Skeletal muscle cell (primary cell): ENCODE results near the gene NUP160.
"Not testable (repeated sequence)": the region's sequence is repeated elsewhere in the genome, so short reads cannot be mapped to it uniquely, and the experiment has no call there.

ENCODE experiments used
- DNase-seq: peaks from one replicate; pipeline ENCODE4 v3.0.0-alpha.2; 2010; ENCODE audit warnings: low read depth
- H3K4me3 ChIP-seq: 2 replicates; pipeline ENCODE4 v1.5.1; 2011; ENCODE audit warnings: low read depth, mild to moderate bottlenecking, control low read depth, low read length, moderate library complexity

The NUP160 gene

DNA sequence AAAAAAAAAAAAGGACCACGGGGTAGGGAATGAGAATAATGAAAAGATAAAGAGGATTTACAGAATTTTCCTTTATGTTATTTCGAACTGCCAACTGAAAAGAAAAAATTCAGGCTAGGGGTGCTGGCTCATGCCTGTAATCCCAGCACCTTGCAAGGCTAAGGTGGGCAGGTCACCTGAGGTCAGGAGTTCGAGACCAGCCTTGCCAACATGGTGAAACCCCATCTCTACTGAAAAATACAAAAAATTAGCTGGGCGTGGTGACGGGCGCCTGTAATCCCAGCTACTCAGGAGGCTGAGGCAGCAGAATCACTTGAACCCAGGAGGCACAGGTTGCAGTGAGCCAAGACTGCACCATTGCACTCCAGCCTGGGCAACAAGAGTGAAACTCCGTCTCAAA is 105.7 kb downstream of the NUP160 start:
- DNase-seq, H3K4me3 ChIP-seq: not testable (repeated sequence)

DNA sequence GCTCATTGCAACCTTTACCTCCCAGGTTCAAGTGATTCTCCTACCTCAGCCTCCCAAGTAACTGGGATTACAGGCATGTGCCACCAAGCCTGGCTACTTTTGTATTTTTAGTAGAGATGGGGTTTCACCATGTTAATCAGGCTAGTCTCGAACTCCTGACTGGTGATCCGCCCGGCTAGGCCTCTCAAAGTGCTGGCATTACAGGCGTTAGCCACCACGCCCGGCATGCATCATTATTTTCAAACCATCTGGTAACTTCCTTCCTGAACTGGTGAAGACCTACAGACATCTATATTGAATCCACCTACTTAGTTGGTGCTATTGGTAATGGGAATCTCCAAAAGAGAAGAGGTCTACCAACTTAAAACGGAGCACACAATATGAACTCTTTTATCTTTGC is 110.3 kb downstream of the NUP160 start:
- not testable (repeated sequence) for DNase-seq, H3K4me3 ChIP-seq

- no peak for DNase-seq
- no peak overlapping the region for H3K4me3 ChIP-seq
These were observed 115.9 kb downstream of the NUP160 start for GRCh38 chr11:47732271-47732670.

DNA sequence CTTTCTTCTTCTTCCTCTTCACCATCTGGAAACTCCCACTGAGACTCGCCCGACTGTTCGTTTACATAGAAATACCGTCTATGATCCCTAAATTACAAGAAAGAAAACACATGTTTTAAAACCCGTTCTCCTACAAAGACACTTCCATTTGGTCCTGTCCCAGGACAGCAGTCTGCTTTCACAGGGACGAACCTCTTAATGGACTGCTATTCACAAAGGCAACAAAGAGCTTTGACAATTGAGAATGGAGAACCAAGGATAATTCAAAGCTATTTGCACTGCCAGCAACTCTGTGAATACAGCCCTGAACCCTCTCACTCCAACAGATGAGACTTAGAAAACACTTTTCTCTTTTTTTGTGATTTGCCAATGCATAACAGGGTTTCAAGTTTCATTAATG is 116.7 kb downstream of the NUP160 start:
- no peak for DNase-seq

More for the DNA sequence above, 116.7 kb downstream of the NUP160 start:
- no peak overlapping the region for H3K4me3 ChIP-seq
